K562 (cell line): ENCODE data around the gene MAPK4. TPM values are rescaled to one million over a fixed set of nuclear protein-coding genes. Genes with fewer than 3 reads are reported as not detected.

Experiments used
- ATAC-seq: fragments of 200-7000 bp; cut with Tn5 transposase; 3 replicates; pipeline ENCODE4 v1.9.1; 2020; ENCODE audit warnings: moderate library complexity
- BruUV-seq: library from RNA; stranded (reverse); fragments of 400-500 nt; replicated peaks from 2 replicates; lab custom pipeline; 2021; lab: Mats Ljungman, UMichigan
- CTCF ChIA-PET: fragments of 300-600 bp; formaldehyde crosslinking; extraction: SDS; loops from one replicate; lab custom pipeline; 2021; ENCODE audit warnings: low intra/inter-chr PET ratio; lab: Yijun Ruan, JAX
- POLR2A ChIA-PET: fragments of 300-600, 350-650 bp; sonication (Branson Sonifier 250); formaldehyde crosslinking; extraction: SDS; loops from one replicate; lab custom pipeline; 2021; ENCODE audit warnings: antibody characterized with exemption, inconsistent platforms; lab: Yijun Ruan, JAX
- DNase-seq, 4 experiments: peaks; one replicate each; pipeline versions ENCODE4 v3.0.0 to v3.0.0-alpha.2; 2011 to 2018; ENCODE audit warnings: low spot score in 3 of 4, mixed read lengths in 3 of 4; ENCODE audit errors: extremely low read depth in 1 of 4
- FAIRE-seq: peaks from 2 replicates; lab custom pipeline; 2011; peaks lifted over from hg19 to GRCh38; lab: Jason Lieb, UNC
- H2AFZ ChIP-seq: 2 replicates; pipeline ENCODE4 v1.6.0; 2011; ENCODE audit warnings: low read depth, low read length, control low read depth, inconsistent platforms
- H3K27ac ChIP-seq: fragments of 200-600 bp; 3 replicates; pipeline ENCODE4 v1.8.0; 2011; ENCODE audit warnings: low read depth, mild to moderate bottlenecking, control low read depth, inconsistent platforms, low read length, moderate library complexity, mixed read lengths; ENCODE audit errors: extremely low read depth
- H3K27me3 ChIP-seq, 2 experiments: fragments of 300-600 bp in 1 of 2; 2 replicates in 1 of 2; 3 replicates in 1 of 2; pipeline versions ENCODE4 v1.6.0 to v1.8.0; 2011; ENCODE audit warnings: inconsistent platforms in 2 of 2, low read length in 2 of 2, mild to moderate bottlenecking in 1 of 2, mixed read lengths in 1 of 2, moderate library complexity in 1 of 2; ENCODE audit not compliant: control insufficient read depth in 2 of 2, insufficient read depth in 2 of 2
- H3K36me3 ChIP-seq: fragments of 300-600 bp; 3 replicates; pipeline ENCODE4 v1.8.0; 2011; ENCODE audit warnings: mild to moderate bottlenecking, low read length, inconsistent platforms; ENCODE audit not compliant: control insufficient read depth, insufficient read depth
- H3K4me1 ChIP-seq, 2 experiments: fragments of 200-600 bp in 1 of 2; replicated peaks in 1 of 2; 2 replicates in 1 of 2; 3 replicates in 1 of 2; pipeline versions ENCODE4 v1.5.1 to v1.8.0; 2011; ENCODE audit warnings: inconsistent platforms in 2 of 2, low read length in 2 of 2, mild to moderate bottlenecking in 1 of 2, mixed read lengths in 1 of 2, moderate library complexity in 1 of 2; ENCODE audit not compliant: control insufficient read depth in 2 of 2, insufficient read depth in 2 of 2
- H3K4me2 ChIP-seq: 2 replicates; pipeline ENCODE4 v1.6.1; 2011; ENCODE audit warnings: low read length, control low read depth, inconsistent platforms, mixed read lengths; ENCODE audit not compliant: insufficient read depth
- H3K4me3 ChIP-seq: fragments of 200-600 bp; sonication (generic), shearing (Covaris generic); 2 replicates; pipeline ENCODE4 v1.5.1; 2016; ENCODE audit warnings: control low read depth, inconsistent platforms
- H3K79me2 ChIP-seq: fragments of 200-600 bp; 3 replicates; pipeline ENCODE4 v1.8.0; 2011; ENCODE audit warnings: low read length, inconsistent platforms; ENCODE audit not compliant: control insufficient read depth, insufficient read depth
- H3K9ac ChIP-seq, 2 experiments: 2 replicates each; pipeline versions ENCODE4 v1.6.0 to v1.6.1; 2011; ENCODE audit warnings: low read depth in 2 of 2, low read length in 2 of 2, control low read depth in 1 of 2, inconsistent platforms in 1 of 2, mild to moderate bottlenecking in 1 of 2, mixed read lengths in 1 of 2; ENCODE audit not compliant: insufficient read depth in 1 of 2
- H3K9me1 ChIP-seq: one replicate; pipeline ENCODE4 v1.6.0; 2011; ENCODE audit warnings: inconsistent platforms, mild to moderate bottlenecking, low read length, moderate library complexity; ENCODE audit not compliant: control insufficient read depth, insufficient read depth
- H3K9me3 ChIP-seq: replicated peaks from 2 replicates; pipeline ENCODE4 v1.5.1; 2011; ENCODE audit warnings: low read depth, low read length, inconsistent platforms; ENCODE audit not compliant: control insufficient read depth, insufficient read depth
- H4K20me1 ChIP-seq: replicated peaks from 2 replicates; pipeline ENCODE4 v1.6.1; 2011; ENCODE audit warnings: low read length, inconsistent platforms, mixed read lengths; ENCODE audit not compliant: control insufficient read depth, insufficient read depth
- BRCA1 ChIP-seq, 2 experiments: fragments of 450-650 bp in 1 of 2; sonication (generic) in 1 of 2; formaldehyde crosslinking in 1 of 2; IDR thresholded peaks; 2 replicates each; pipeline versions ENCODE4 v1.5.0 to v1.6.1; 2017 to 2020; ENCODE audit warnings: mild to moderate bottlenecking in 1 of 2, missing genetic modification reagents in 1 of 2
- KDM5B ChIP-seq: fragments of 200-600 bp; sonication (generic); IDR thresholded peaks from 2 replicates; pipeline ENCODE4 v1.6.1; 2012; ENCODE audit warnings: low read depth, mild to moderate bottlenecking, moderate library complexity, low read length, control low read depth, inconsistent platforms; ENCODE audit not compliant: insufficient replicate concordance
- MCM2 ChIP-seq: fragments of 450-650 bp; IDR thresholded peaks from 2 replicates; pipeline ENCODE4 v1.6.1; 2017; ENCODE audit warnings: low read depth, mild to moderate bottlenecking
- NELFE ChIP-seq: IDR thresholded peaks from 2 replicates; pipeline ENCODE4 v1.6.1; 2011; ENCODE audit warnings: mild to moderate bottlenecking; ENCODE audit not compliant: insufficient read depth, insufficient read length
- NR4A1 ChIP-seq, 2 experiments: fragments of 250-450 bp in 1 of 2; fragments of 450-650 bp in 1 of 2; sonication (Bioruptor Pico) in 1 of 2; IDR thresholded peaks; 2 replicates each; pipeline versions ENCODE4 v1.4.0 to v1.6.1; 2016 to 2020; ENCODE audit warnings: mild to moderate bottlenecking in 2 of 2, missing compliant biosample characterization in 1 of 2, missing genetic modification characterization in 1 of 2, moderate library complexity in 1 of 2
- PHF8 ChIP-seq: fragments of 200-600 bp; sonication (generic); IDR thresholded peaks from 2 replicates; pipeline ENCODE4 v1.6.1; 2012; ENCODE audit warnings: mixed run types, mild to moderate bottlenecking, inconsistent platforms, low read length, moderate library complexity, borderline replicate concordance
- RBBP5 ChIP-seq: fragments of 200-600 bp; sonication (generic); IDR thresholded peaks from 2 replicates; pipeline ENCODE4 v1.6.1; 2012; ENCODE audit warnings: borderline replicate concordance, mild to moderate bottlenecking, low read length, control low read depth, inconsistent platforms; ENCODE audit not compliant: insufficient read depth, poor library complexity, severe bottlenecking
- RBM22 ChIP-seq: fragments of 200-400 bp; formaldehyde crosslinking; IDR thresholded peaks from 2 replicates; pipeline ENCODE4 v1.6.1; 2018; ENCODE audit warnings: low read length, low read depth; ENCODE audit not compliant: poor library complexity, severe bottlenecking
- WHSC1 ChIP-seq: IDR thresholded peaks from one replicate; pipeline ENCODE4 v1.6.1; 2012; ENCODE audit warnings: low read length, control low read depth, inconsistent platforms
- ZNF175 ChIP-seq: fragments of 200-800 bp; sonication (Bioruptor generic); IDR thresholded peaks from 2 replicates; pipeline ENCODE4 v1.6.1; 2016; ENCODE audit warnings: low read depth, mild to moderate bottlenecking, missing genetic modification characterization, missing compliant biosample characterization
- in situ Hi-C: fragments of 300-500 bp; cut with MboI; formaldehyde crosslinking; loops from 4 replicates; pipeline ENCODE4 v1.15.0; 2018; ENCODE audit warnings: inconsistent platforms, mixed read lengths
- intact Hi-C: fragments of 100-400 bp; cut with micrococcal nuclease; formaldehyde crosslinking; loops from 2 replicates; pipeline ENCODE4 v1.14.2; 2022
- polyA plus RNA-seq, 8 experiments: library from polyadenylated mRNA; depleted of rRNA in 4 of 8; stranded (reverse) in 5 of 8; unstranded in 3 of 8; fragments of >200 nt; fragmentation: Nextera tagmentation in 2 of 8; fragmentation: Illumina TruSeq in 1 of 8; extraction: Ambion mirVana in 2 of 8; extraction: Trizol in 1 of 8; gene quantifications; 2 replicates each; pipeline versions ENCODE4 v1.2.1 to v1.2.3, GENCODE V29; 2011 to 2014; ENCODE audit warnings: inconsistent platforms in 1 of 8, missing spikeins in 1 of 8
- total RNA-seq, 7 experiments: library from RNA; depleted of rRNA in 6 of 7; stranded (reverse); fragments of >200 nt in 6 of 7; fragmentation: Illumina TruSeq in 2 of 7; extraction: Trizol in 2 of 7; gene quantifications; 2 replicates each; pipeline versions ENCODE4 v1.2.1 to v1.2.3, GENCODE V29; 2011 to 2021; ENCODE audit warnings: low replicate concordance in 1 of 7
- TF ChIP-seq, protein P1 (sequence below): fragments of 250-450 bp; sonication (Bioruptor Pico); IDR thresholded peaks from 2 replicates; pipeline ENCODE4 v1.4.0; 2020; ENCODE audit warnings: mild to moderate bottlenecking, moderate library complexity
- TF ChIP-seq, protein P2 (sequence below): fragments of 450-650 bp; IDR thresholded peaks from 2 replicates; pipeline ENCODE4 v1.7.1; 2018; ENCODE audit warnings: mild to moderate bottlenecking, low read depth; ENCODE audit not compliant: partially characterized antibody
- TF ChIP-seq, protein P3 (sequence below): fragments of 450-650 bp; IDR thresholded peaks from 2 replicates; pipeline ENCODE4 v1.6.1; 2016; ENCODE audit warnings: antibody characterized with exemption
- TF ChIP-seq, protein P4 (sequence below): fragments of 250-450 bp; sonication (Bioruptor Pico); IDR thresholded peaks from 2 replicates; pipeline ENCODE4 v1.4.0; 2020

MAPK4 gene
- total and polyA plus RNA-seq, 9 of the 15 experiments (the other 6 are each of a cell fraction or from before 2014, with no cell fraction given): not detected

DNA sequence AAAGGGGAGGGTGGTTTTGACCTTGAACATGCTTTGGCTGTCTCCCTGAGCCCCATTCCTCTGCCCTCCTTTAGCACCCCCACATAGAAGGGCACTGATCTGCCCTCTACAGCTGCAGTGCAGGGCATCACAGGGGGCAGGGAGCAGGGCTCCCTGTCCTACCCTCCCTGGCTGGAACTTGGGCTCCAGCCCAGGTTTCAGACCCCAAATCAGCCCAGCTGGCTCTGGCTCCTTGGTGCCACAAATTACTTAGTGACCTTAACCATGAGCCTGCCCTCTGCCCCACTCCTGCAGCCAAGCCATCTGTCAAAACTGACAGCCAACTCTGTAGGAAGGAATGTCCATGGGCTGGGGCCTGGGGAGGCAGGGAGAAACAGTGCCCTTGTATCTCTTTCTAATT is 105.6 kb downstream of the MAPK4 start:
- H4K20me1 ChIP-seq: no peaks in the 10 kb centered on the region
- peaks cover 0 to 9% of the 10 kb centered on the region in 2 experiments; a peak in 2 of 5 replicates for H3K27me3 ChIP-seq
- in situ Hi-C loops (no loop called here), intact Hi-C loops (no loop called here)
- H3K4me2 ChIP-seq: no peak overlapping the region
- DNase-seq (no peak), FAIRE-seq (no peak), ATAC-seq (no peak)
- POLR2A ChIA-PET: no interaction called here
- H3K36me3 ChIP-seq: no peaks in the 10 kb centered on the region
- no peaks in the 10 kb centered on the region for H3K9me1 ChIP-seq
- no peak overlapping the region for H3K4me3 ChIP-seq
- H3K79me2 ChIP-seq: no peaks in the 10 kb centered on the region
- H3K9me3 ChIP-seq: no peaks in the 10 kb centered on the region; the same call in 1 of the 2 replicates
- H2AFZ ChIP-seq: no peak overlapping the region
- BruUV-seq: no TSS peak
- CTCF ChIA-PET: no interaction called here
- no peaks in the 10 kb centered on the region for H3K4me1 ChIP-seq
- H3K9ac ChIP-seq: no peak overlapping the region
- TF ChIP-seq, protein P1, sequence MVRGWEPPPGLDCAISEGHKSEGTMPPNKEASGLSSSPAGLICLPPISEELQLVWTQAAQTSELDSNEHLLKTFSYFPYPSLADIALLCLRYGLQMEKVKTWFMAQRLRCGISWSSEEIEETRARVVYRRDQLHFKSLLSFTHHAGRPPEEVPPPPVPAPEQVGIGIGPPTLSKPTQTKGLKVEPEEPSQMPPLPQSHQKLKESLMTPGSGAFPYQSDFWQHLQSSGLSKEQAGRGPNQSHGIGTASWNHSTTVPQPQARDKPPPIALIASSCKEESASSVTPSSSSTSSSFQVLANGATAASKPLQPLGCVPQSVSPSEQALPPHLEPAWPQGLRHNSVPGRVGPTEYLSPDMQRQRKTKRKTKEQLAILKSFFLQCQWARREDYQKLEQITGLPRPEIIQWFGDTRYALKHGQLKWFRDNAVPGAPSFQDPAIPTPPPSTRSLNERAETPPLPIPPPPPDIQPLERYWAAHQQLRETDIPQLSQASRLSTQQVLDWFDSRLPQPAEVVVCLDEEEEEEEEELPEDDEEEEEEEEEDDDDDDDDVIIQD (CRISPR knock-in tag): no peak
- TF ChIP-seq NELFE (no peak), WHSC1 (no peak), MCM2 (no peak), BRCA1 (IDR thresholded peaks at IDR 0.05) (no peak), BRCA1 (CRISPR knock-in tag; IDR thresholded peaks at IDR 0.05) (no peak), ZNF175 (no peak), PHF8 (no peak), RBM22 (no peak), KDM5B (no peak), RBBP5 (no peak), NR4A1 (CRISPR knock-in tag; IDR thresholded peaks at IDR 0.05) (no peak), NR4A1 (tag; IDR thresholded peaks at IDR 0.05) (no peak)
- TF ChIP-seq, protein P2, sequence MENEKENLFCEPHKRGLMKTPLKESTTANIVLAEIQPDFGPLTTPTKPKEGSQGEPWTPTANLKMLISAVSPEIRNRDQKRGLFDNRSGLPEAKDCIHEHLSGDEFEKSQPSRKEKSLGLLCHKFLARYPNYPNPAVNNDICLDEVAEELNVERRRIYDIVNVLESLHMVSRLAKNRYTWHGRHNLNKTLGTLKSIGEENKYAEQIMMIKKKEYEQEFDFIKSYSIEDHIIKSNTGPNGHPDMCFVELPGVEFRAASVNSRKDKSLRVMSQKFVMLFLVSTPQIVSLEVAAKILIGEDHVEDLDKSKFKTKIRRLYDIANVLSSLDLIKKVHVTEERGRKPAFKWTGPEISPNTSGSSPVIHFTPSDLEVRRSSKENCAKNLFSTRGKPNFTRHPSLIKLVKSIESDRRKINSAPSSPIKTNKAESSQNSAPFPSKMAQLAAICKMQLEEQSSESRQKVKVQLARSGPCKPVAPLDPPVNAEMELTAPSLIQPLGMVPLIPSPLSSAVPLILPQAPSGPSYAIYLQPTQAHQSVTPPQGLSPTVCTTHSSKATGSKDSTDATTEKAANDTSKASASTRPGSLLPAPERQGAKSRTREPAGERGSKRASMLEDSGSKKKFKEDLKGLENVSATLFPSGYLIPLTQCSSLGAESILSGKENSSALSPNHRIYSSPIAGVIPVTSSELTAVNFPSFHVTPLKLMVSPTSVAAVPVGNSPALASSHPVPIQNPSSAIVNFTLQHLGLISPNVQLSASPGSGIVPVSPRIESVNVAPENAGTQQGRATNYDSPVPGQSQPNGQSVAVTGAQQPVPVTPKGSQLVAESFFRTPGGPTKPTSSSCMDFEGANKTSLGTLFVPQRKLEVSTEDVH: no peak
- TF ChIP-seq, protein P3, sequence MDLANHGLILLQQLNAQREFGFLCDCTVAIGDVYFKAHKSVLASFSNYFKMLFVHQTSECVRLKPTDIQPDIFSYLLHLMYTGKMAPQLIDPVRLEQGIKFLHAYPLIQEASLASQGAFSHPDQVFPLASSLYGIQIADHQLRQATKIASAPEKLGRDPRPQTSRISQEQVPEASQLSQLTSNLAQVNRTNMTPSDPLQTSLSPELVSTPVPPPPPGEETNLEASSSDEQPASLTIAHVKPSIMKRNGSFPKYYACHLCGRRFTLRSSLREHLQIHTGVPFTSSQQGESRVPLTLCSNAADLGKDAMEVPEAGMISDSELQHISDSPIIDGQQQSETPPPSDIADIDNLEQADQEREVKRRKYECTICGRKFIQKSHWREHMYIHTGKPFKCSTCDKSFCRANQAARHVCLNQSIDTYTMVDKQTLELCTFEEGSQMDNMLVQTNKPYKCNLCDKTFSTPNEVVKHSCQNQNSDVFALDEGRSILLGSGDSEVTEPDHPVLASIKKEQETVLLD: no peak
- TF ChIP-seq, protein P4, sequence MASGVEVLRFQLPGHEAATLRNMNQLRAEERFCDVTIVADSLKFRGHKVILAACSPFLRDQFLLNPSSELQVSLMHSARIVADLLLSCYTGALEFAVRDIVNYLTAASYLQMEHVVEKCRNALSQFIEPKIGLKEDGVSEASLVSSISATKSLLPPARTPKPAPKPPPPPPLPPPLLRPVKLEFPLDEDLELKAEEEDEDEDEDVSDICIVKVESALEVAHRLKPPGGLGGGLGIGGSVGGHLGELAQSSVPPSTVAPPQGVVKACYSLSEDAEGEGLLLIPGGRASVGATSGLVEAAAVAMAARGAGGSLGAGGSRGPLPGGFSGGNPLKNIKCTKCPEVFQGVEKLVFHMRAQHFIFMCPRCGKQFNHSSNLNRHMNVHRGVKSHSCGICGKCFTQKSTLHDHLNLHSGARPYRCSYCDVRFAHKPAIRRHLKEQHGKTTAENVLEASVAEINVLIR (CRISPR knock-in tag): no peak
- no peak overlapping the region for H3K27ac ChIP-seq
